Measurements from ENCODE around the gene MTRR. TPM values are rescaled to one million over a fixed set of nuclear protein-coding genes. Genes with fewer than 3 reads are reported as not detected.

MTRR gene
- total and polyA plus RNA-seq, 9 of the 15 experiments (the other 6 are each of a cell fraction or from before 2014, with no cell fraction given): 39.3 to 84.6 (median 66.2) TPM

GRCh38 chr5:7823594-7823993, 45.4 kb upstream of the MTRR start:
- no peak overlapping the region for H3K4me2 ChIP-seq (ENCODE audit: insufficient read depth, low read length)
- H3K4me1 ChIP-seq (replicated peaks in 1 of 2; ENCODE audit: control insufficient read depth in 2 of 2, insufficient read depth in 2 of 2, low read length in 2 of 2): no peaks in the 10 kb centered on the region
- DNase-seq (ENCODE audit: extremely low read depth in 1 of 4, low spot score in 3 of 4) (no peak), FAIRE-seq (no peak), ATAC-seq (no peak)
- H3K9ac ChIP-seq (ENCODE audit: insufficient read depth in 1 of 2, low read depth in 2 of 2, low read length in 2 of 2): no peak overlapping the region
- no peaks in the 10 kb centered on the region for H4K20me1 ChIP-seq (replicated peaks; ENCODE audit: control insufficient read depth, insufficient read depth, low read length)
- in situ Hi-C loops (cut with MboI): no loop called here
- no peak overlapping the region for H3K27ac ChIP-seq (ENCODE audit: extremely low read depth, low read depth, low read length)
- H3K36me3 ChIP-seq (ENCODE audit: control insufficient read depth, insufficient read depth, low read length): no peaks in the 10 kb centered on the region
- POLR2A ChIA-PET: no interaction called here
- CTCF ChIA-PET (ENCODE audit: low intra/inter-chr PET ratio): no interaction called here
- H3K9me1 ChIP-seq (ENCODE audit: control insufficient read depth, insufficient read depth, low read length): no peaks in the 10 kb centered on the region
- intact Hi-C loops (cut with micrococcal nuclease): no loop called here
- WGBS (ENCODE audit: insufficient coverage, low coverage, missing lambda C conversion rate): 0% methylated on average over 8 of the region's 8 CpGs
- H3K27me3 ChIP-seq (ENCODE audit: control insufficient read depth in 2 of 2, insufficient read depth in 2 of 2, low read length in 2 of 2): peaks cover 23 to 67% of the 10 kb centered on the region in 2 experiments
- no peaks in the 10 kb centered on the region for H3K9me3 ChIP-seq (replicated peaks; ENCODE audit: control insufficient read depth, insufficient read depth, low read depth, low read length)
- no peaks in the 10 kb centered on the region for H3K79me2 ChIP-seq (ENCODE audit: control insufficient read depth, insufficient read depth, low read length)
- H2AFZ ChIP-seq (ENCODE audit: low read depth, low read length): no peak overlapping the region
- no peak overlapping the region for H3K4me3 ChIP-seq
- BruUV-seq (replicated peaks): no TSS peak
- TF ChIP-seq MTA3 (IDR thresholded peaks at IDR 0.05; ENCODE audit: borderline replicate concordance) (no peak), FOXA1 (IDR thresholded peaks at IDR 0.05; ENCODE audit: borderline replicate concordance) (no peak), NR2C2 (CRISPR knock-in tag; IDR thresholded peaks at IDR 0.05) (no peak), NR2C2 (tag; IDR thresholded peaks at IDR 0.05) (no peak), ESRRA (IDR thresholded peaks at IDR 0.05; ENCODE audit: borderline replicate concordance, low read depth) (no peak), USF1 (CRISPR knock-in tag; IDR thresholded peaks at IDR 0.05) (no peak), NFE2L1 (tag; IDR thresholded peaks at IDR 0.05; ENCODE audit: borderline replicate concordance, low read depth) (no peak), ATF6 (CRISPR knock-in tag; IDR thresholded peaks at IDR 0.05) (no peak), ZNF24 (IDR thresholded peaks at IDR 0.05) (no peak), DIDO1 (tag; IDR thresholded peaks at IDR 0.05; ENCODE audit: low read depth) (no peak)

All from K562 (cell line).